ENCODE data around the gene PTPN4.
"Not testable (repeated sequence)": the region's sequence is repeated elsewhere in the genome, so short reads cannot be mapped to it uniquely, and the experiment has no call there.

PTPN4 gene

GRCh38 chr2:120017201-120017600, 257.5 kb downstream of the PTPN4 start:
- no peak for DNase-seq (ENCODE audit: low read depth)
- H3K4me3 ChIP-seq (ENCODE audit: low read depth, low read length): no peak overlapping the region
- TF ChIP-seq, protein P1, sequence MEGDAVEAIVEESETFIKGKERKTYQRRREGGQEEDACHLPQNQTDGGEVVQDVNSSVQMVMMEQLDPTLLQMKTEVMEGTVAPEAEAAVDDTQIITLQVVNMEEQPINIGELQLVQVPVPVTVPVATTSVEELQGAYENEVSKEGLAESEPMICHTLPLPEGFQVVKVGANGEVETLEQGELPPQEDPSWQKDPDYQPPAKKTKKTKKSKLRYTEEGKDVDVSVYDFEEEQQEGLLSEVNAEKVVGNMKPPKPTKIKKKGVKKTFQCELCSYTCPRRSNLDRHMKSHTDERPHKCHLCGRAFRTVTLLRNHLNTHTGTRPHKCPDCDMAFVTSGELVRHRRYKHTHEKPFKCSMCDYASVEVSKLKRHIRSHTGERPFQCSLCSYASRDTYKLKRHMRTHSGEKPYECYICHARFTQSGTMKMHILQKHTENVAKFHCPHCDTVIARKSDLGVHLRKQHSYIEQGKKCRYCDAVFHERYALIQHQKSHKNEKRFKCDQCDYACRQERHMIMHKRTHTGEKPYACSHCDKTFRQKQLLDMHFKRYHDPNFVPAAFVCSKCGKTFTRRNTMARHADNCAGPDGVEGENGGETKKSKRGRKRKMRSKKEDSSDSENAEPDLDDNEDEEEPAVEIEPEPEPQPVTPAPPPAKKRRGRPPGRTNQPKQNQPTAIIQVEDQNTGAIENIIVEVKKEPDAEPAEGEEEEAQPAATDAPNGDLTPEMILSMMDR (IDR thresholded peaks at IDR 0.05; ENCODE audit: low read depth, low read length, missing control alignments): no peak

GRCh38 chr2:120018549-120018948, 258.8 kb downstream of the PTPN4 start:
- H3K4me3 ChIP-seq (ENCODE audit: low read depth, low read length): no peak overlapping the region
- no peak for DNase-seq (ENCODE audit: low read depth)
- TF ChIP-seq, protein P1 (IDR thresholded peaks at IDR 0.05; ENCODE audit: low read depth, low read length, missing control alignments): no peak

DNA sequence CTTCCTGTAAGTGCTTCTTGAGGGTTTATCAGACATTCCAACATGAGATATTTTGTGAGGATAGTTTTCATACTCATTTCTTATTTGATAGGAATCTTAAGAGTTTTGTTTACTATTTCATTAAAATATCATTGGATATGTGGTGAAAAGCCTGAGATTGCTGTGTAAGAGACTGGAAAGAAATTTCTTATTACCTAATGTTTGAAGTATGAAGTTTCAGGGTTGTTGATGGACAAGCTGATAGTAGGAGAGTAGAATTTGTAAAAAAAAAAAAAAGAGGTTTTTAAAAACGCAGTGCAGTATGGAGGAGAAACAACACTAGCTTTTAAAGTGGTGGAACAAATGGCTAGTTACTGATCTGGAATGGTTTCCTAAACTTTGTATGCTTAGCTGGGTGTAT, 260.8 kb downstream of the PTPN4 start:
- TF ChIP-seq, protein P1 (IDR thresholded peaks at IDR 0.05; ENCODE audit: low read depth, low read length, missing control alignments): no peak
- H3K4me3 ChIP-seq (ENCODE audit: low read depth, low read length): no peak overlapping the region
- no peak for DNase-seq (ENCODE audit: low read depth)

- not testable (repeated sequence) for DNase-seq (ENCODE audit: low read depth)
Observed at GRCh38 chr2:120022505-120022904, 262.8 kb downstream of the PTPN4 start.

GRCh38 chr2:120026890-120027289, 267.2 kb downstream of the PTPN4 start:
- no peak overlapping the region for H3K4me3 ChIP-seq (ENCODE audit: low read depth, low read length)
- TF ChIP-seq, protein P1 (IDR thresholded peaks at IDR 0.05; ENCODE audit: low read depth, low read length, missing control alignments): no peak
- DNase-seq (ENCODE audit: low read depth): no peak

More at GRCh38 chr2:120022505-120022904, 262.8 kb downstream of the PTPN4 start:
- H3K4me3 ChIP-seq (ENCODE audit: low read depth, low read length): not testable (repeated sequence)

- TF ChIP-seq, protein P1 (IDR thresholded peaks at IDR 0.05; ENCODE audit: low read depth, low read length, missing control alignments): no peak
- DNase-seq (ENCODE audit: low read depth): no peak
- H3K4me3 ChIP-seq (ENCODE audit: low read depth, low read length): no peak overlapping the region
Observed at GRCh38 chr2:120028795-120029194, 269.1 kb downstream of the PTPN4 start.

- TF ChIP-seq, protein P1 (IDR thresholded peaks at IDR 0.05; ENCODE audit: low read depth, low read length, missing control alignments): no peak
- H3K4me3 ChIP-seq (ENCODE audit: low read depth, low read length): no peak overlapping the region
- no peak for DNase-seq (ENCODE audit: low read depth)
Observed at GRCh38 chr2:120029672-120030640, 270.2 kb downstream of the PTPN4 start.
